ENCODE results near the gene RYR3. TPM values are rescaled to one million over a fixed set of nuclear protein-coding genes. Genes with fewer than 3 reads are reported as not detected.

RYR3 gene
- total and polyA plus RNA-seq, 2 of the 13 experiments (the other 11 are each of a cell fraction or from before 2014, with no cell fraction given) = not detected

GRCh38 chr15:33357845-33358244 is 47.1 kb downstream of the RYR3 start:
- POLR2A ChIA-PET = no interaction called here
- CTCF ChIA-PET (ENCODE audit: low intra/inter-chr PET ratio, low total read pairs) = no interaction called here

GRCh38 chr15:33358306-33358705 is 47.5 kb downstream of the RYR3 start:
- Histone ChIP-seq H3K9me3 (ENCODE audit: low read length) (no peaks in the 10 kb centered on the region), H3K4me3 (replicated peaks in 1 of 3; ENCODE audit: insufficient read depth in 1 of 3, low read depth in 2 of 3, low read length in 3 of 3) (no peak overlapping the region), H4K20me1 (ENCODE audit: insufficient read depth, low read length) (no peaks in the 10 kb centered on the region), H3K4me1 (ENCODE audit: insufficient read depth, low read length) (no peaks in the 10 kb centered on the region), H3K79me2 (ENCODE audit: insufficient read depth, low read length) (no peaks in the 10 kb centered on the region), H3K9ac (ENCODE audit: insufficient read depth, low read depth, low read length) (no peak overlapping the region), H2AFZ (ENCODE audit: low read length) (no peak overlapping the region), H3K4me2 (ENCODE audit: low read depth, low read length) (no peak overlapping the region), H3K27ac (ENCODE audit: extremely low read length, insufficient read depth, low read length) (no peak overlapping the region), H3K36me3 (replicated peaks in 1 of 2; ENCODE audit: control insufficient read depth in 1 of 2, insufficient read depth in 2 of 2, low read length in 2 of 2) (no peaks in the 10 kb centered on the region), H3K27me3 (ENCODE audit: control insufficient read depth in 1 of 2, insufficient read depth in 2 of 2, low read length in 2 of 2) (peaks cover 0 to 1% of the 10 kb centered on the region in 2 experiments; a peak in 1 of 5 replicates)
- no TSS peak for BruUV-seq (replicated peaks)
- FAIRE-seq = no peak
- ChIA-PET CTCF (ENCODE audit: low intra/inter-chr PET ratio, low total read pairs) (no interaction called here), POLR2A (no interaction called here)
- WGBS (ENCODE audit: low lambda C conversion rate) = 20% methylated on average over 2 of the region's 2 CpGs
- in situ Hi-C loops (cut with HindIII; ENCODE audit: extremely low pct_ligation_motif_present, low pct_unique_long_range_greater_than_20kb) (no loop called here), intact Hi-C loops (cut with micrococcal nuclease; ENCODE audit: unreplicated experiment) (no loop called here)
- DNase-seq (ENCODE audit: low spot score) = no peak
- no peak for ATAC-seq
- TF ChIP-seq PITX1 (CRISPR knock-in tag; IDR thresholded peaks at IDR 0.05) = no peak
- no peak for TF ChIP-seq NR2F2 (IDR thresholded peaks at IDR 0.05; ENCODE audit: borderline replicate concordance, low read depth)
- no peak for TF ChIP-seq FOXP4 (CRISPR knock-in tag; IDR thresholded peaks at IDR 0.05)
- no peak for TF ChIP-seq HBP1 (CRISPR knock-in tag; IDR thresholded peaks at IDR 0.05; ENCODE audit: low read depth)
- TF ChIP-seq ZNF609 (CRISPR knock-in tag; IDR thresholded peaks at IDR 0.05; ENCODE audit: borderline replicate concordance) = no peak
- TF ChIP-seq ZNF839 (CRISPR knock-in tag; IDR thresholded peaks at IDR 0.05; ENCODE audit: borderline replicate concordance) = no peak
- no peak for TF ChIP-seq ZBTB8A (CRISPR knock-in tag; IDR thresholded peaks at IDR 0.05; ENCODE audit: borderline replicate concordance, low read depth)
- no peak for TF ChIP-seq ZBTB2 (CRISPR knock-in tag; IDR thresholded peaks at IDR 0.05; ENCODE audit: low read depth)

More at GRCh38 chr15:33357845-33358244, 47.1 kb downstream of the RYR3 start:
- Histone ChIP-seq H3K36me3 (replicated peaks in 1 of 2; ENCODE audit: control insufficient read depth in 1 of 2, insufficient read depth in 2 of 2, low read length in 2 of 2) (no peaks in the 10 kb centered on the region), H3K9me3 (ENCODE audit: low read length) (no peaks in the 10 kb centered on the region), H4K20me1 (ENCODE audit: insufficient read depth, low read length) (no peaks in the 10 kb centered on the region), H3K27me3 (ENCODE audit: control insufficient read depth in 1 of 2, insufficient read depth in 2 of 2, low read length in 2 of 2) (peaks cover 0 to 1% of the 10 kb centered on the region in 2 experiments; a peak in 1 of 5 replicates), H2AFZ (ENCODE audit: low read length) (no peak overlapping the region), H3K9ac (ENCODE audit: insufficient read depth, low read depth, low read length) (no peak overlapping the region), H3K79me2 (ENCODE audit: insufficient read depth, low read length) (no peaks in the 10 kb centered on the region), H3K4me3 (replicated peaks in 1 of 3; ENCODE audit: insufficient read depth in 1 of 3, low read depth in 2 of 3, low read length in 3 of 3) (no peak overlapping the region), H3K27ac (ENCODE audit: extremely low read length, insufficient read depth, low read length) (no peak overlapping the region), H3K4me2 (ENCODE audit: low read depth, low read length) (no peak overlapping the region), H3K4me1 (ENCODE audit: insufficient read depth, low read length) (no peaks in the 10 kb centered on the region)
- no peak for DNase-seq (ENCODE audit: low spot score)
- intact Hi-C loops (cut with micrococcal nuclease; ENCODE audit: unreplicated experiment) = no loop called here
- no peak for ATAC-seq
- WGBS (ENCODE audit: low lambda C conversion rate) = 0% methylated on average over 3 of the region's 4 CpGs
- no peak for FAIRE-seq
- in situ Hi-C loops (cut with HindIII; ENCODE audit: extremely low pct_ligation_motif_present, low pct_unique_long_range_greater_than_20kb) = no loop called here
- no TSS peak for BruUV-seq (replicated peaks)
- TF ChIP-seq ZSCAN30 (CRISPR knock-in tag; IDR thresholded peaks at IDR 0.05) = no peak

All from HepG2 (cell line).